ENCODE results near the gene NIPBL.

GRCh38 chr5:36908544-36909260, 32.1 kb downstream of the NIPBL start:
- TF ChIP-seq, protein P1, sequence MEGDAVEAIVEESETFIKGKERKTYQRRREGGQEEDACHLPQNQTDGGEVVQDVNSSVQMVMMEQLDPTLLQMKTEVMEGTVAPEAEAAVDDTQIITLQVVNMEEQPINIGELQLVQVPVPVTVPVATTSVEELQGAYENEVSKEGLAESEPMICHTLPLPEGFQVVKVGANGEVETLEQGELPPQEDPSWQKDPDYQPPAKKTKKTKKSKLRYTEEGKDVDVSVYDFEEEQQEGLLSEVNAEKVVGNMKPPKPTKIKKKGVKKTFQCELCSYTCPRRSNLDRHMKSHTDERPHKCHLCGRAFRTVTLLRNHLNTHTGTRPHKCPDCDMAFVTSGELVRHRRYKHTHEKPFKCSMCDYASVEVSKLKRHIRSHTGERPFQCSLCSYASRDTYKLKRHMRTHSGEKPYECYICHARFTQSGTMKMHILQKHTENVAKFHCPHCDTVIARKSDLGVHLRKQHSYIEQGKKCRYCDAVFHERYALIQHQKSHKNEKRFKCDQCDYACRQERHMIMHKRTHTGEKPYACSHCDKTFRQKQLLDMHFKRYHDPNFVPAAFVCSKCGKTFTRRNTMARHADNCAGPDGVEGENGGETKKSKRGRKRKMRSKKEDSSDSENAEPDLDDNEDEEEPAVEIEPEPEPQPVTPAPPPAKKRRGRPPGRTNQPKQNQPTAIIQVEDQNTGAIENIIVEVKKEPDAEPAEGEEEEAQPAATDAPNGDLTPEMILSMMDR (IDR thresholded peaks at IDR 0.05; ENCODE audit: low read length), result no peak
- TF ChIP-seq EZH2 (IDR thresholded peaks at IDR 0.05; ENCODE audit: borderline replicate concordance, low read length), result no peak
